SK-N-SH treated with all-trans-retinoic acid at 6 μM for 48 hours (cell line): ENCODE measurements around the gene HIPK3.

Experiments
- ATAC-seq: fragments of 200-7000 bp; cut with Tn5 transposase; 3 replicates; pipeline ENCODE4 v1.9.1; 2020; ENCODE audit warnings: mild to moderate bottlenecking, moderate library complexity
- ARNTL ChIP-seq: fragments of 450-650 bp; formaldehyde crosslinking; IDR thresholded peaks from 2 replicates; pipeline ENCODE4 v1.5.0; 2020; ENCODE audit warnings: low read depth, mild to moderate bottlenecking, moderate library complexity, borderline replicate concordance
- BACH2 ChIP-seq: fragments of 250-450 bp; sonication (Bioruptor Pico); IDR thresholded peaks from 2 replicates; pipeline ENCODE4 v1.9.0; 2021; ENCODE audit warnings: mild to moderate bottlenecking, borderline replicate concordance
- CSDC2 ChIP-seq: fragments of 250-450 bp; sonication (Bioruptor Pico); IDR thresholded peaks from 2 replicates; pipeline ENCODE4 v1.5.0; 2020; ENCODE audit warnings: mild to moderate bottlenecking, moderate library complexity
- GLIS3 ChIP-seq: fragments of 250-450 bp; sonication (Bioruptor Pico); IDR thresholded peaks from 2 replicates; pipeline ENCODE4 v1.5.0; 2020; ENCODE audit warnings: mild to moderate bottlenecking, moderate library complexity
- OSR1 ChIP-seq: fragments of 250-450 bp; sonication (Bioruptor Pico); IDR thresholded peaks from 2 replicates; pipeline ENCODE4 v1.8.0; 2022; ENCODE audit warnings: moderate library complexity, mild to moderate bottlenecking, inconsistent platforms
- PPARA ChIP-seq: fragments of 250-450 bp; sonication (Bioruptor Pico); IDR thresholded peaks from 2 replicates; pipeline ENCODE4 v1.5.0; 2020; ENCODE audit warnings: mild to moderate bottlenecking, borderline replicate concordance
- RARB ChIP-seq: fragments of 250-450 bp; sonication (Bioruptor Pico); IDR thresholded peaks from 2 replicates; pipeline ENCODE4 v1.8.0; 2021; ENCODE audit warnings: mild to moderate bottlenecking, moderate library complexity
- SNAI2 ChIP-seq: fragments of 250-450 bp; sonication (Bioruptor Pico); IDR thresholded peaks from 2 replicates; pipeline ENCODE4 v1.5.0; 2020; ENCODE audit warnings: mild to moderate bottlenecking, moderate library complexity
- TOX ChIP-seq: fragments of 250-450 bp; sonication (Bioruptor Pico); IDR thresholded peaks from 2 replicates; pipeline ENCODE4 v1.8.0; 2021; ENCODE audit warnings: mild to moderate bottlenecking, moderate library complexity, borderline replicate concordance
- ZFP3 ChIP-seq: fragments of 250-450 bp; sonication (Bioruptor Pico); IDR thresholded peaks from 2 replicates; pipeline ENCODE4 v1.5.0; 2020; ENCODE audit warnings: mild to moderate bottlenecking, moderate library complexity
- ZFP30 ChIP-seq: fragments of 450-650 bp; formaldehyde crosslinking; IDR thresholded peaks from 2 replicates; pipeline ENCODE4 v1.5.0; 2022; ENCODE audit warnings: mild to moderate bottlenecking, moderate library complexity
- ZNF565 ChIP-seq: fragments of 450-650 bp; formaldehyde crosslinking; conservative IDR thresholded peaks from 2 replicates; pipeline ENCODE4 v1.5.0; 2020; ENCODE audit warnings: low read depth, mild to moderate bottlenecking, moderate library complexity
- ZNF70 ChIP-seq: fragments of 450-650 bp; formaldehyde crosslinking; IDR thresholded peaks from 2 replicates; pipeline ENCODE4 v1.5.0; 2020; ENCODE audit warnings: mild to moderate bottlenecking, moderate library complexity
- ZNF8 ChIP-seq: fragments of 450-650 bp; formaldehyde crosslinking; IDR thresholded peaks from 2 replicates; pipeline ENCODE4 v1.5.0; 2020; ENCODE audit warnings: mild to moderate bottlenecking, moderate library complexity
- TF ChIP-seq, protein P1 (sequence below): fragments of 250-450 bp; sonication (Bioruptor Pico); IDR thresholded peaks from 2 replicates; pipeline ENCODE4 v1.8.0; 2020; ENCODE audit warnings: mild to moderate bottlenecking, moderate library complexity, borderline replicate concordance
- TF ChIP-seq, protein P2 (sequence below): fragments of 250-450 bp; sonication (Bioruptor Pico); IDR thresholded peaks from 2 replicates; pipeline ENCODE4 v1.8.0; 2021; ENCODE audit warnings: low read depth, mild to moderate bottlenecking, moderate library complexity, borderline replicate concordance
- TF ChIP-seq, protein P3 (sequence below): fragments of 250-450 bp; sonication (Bioruptor Pico); IDR thresholded peaks from 2 replicates; pipeline ENCODE4 v1.5.1; 2020; ENCODE audit warnings: low read depth, mild to moderate bottlenecking, moderate library complexity
- TF ChIP-seq, protein P4 (sequence below): fragments of 250-450 bp; sonication (Bioruptor Pico); IDR thresholded peaks from 2 replicates; pipeline ENCODE4 v1.5.1; 2021; ENCODE audit warnings: mild to moderate bottlenecking, moderate library complexity

HIPK3 gene

DNA sequence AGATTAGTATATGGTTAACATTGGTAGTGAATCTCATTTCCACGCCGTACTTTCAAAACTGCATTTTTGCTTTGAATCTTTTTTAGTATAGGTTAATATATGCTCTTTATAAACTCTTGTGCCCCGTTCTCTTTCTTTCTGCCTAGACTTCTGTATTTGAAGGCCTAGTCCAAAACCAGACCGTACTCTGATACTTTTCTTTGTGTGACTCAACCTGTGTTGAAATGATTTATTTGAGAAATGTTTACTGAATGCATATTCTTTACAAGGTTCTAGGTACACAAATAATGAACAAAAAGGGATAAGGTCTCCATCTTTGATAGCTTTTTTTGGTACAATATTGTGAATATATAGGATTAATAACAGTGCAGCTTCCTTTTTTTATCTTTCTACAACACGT, 68.3 kb downstream of the HIPK3 start (continued):
- TF ChIP-seq PPARA (CRISPR knock-in tag) (no peak), ZNF565 (no peak), ZNF70 (CRISPR knock-in tag) (no peak), ZFP3 (CRISPR knock-in tag) (no peak)

DNA sequence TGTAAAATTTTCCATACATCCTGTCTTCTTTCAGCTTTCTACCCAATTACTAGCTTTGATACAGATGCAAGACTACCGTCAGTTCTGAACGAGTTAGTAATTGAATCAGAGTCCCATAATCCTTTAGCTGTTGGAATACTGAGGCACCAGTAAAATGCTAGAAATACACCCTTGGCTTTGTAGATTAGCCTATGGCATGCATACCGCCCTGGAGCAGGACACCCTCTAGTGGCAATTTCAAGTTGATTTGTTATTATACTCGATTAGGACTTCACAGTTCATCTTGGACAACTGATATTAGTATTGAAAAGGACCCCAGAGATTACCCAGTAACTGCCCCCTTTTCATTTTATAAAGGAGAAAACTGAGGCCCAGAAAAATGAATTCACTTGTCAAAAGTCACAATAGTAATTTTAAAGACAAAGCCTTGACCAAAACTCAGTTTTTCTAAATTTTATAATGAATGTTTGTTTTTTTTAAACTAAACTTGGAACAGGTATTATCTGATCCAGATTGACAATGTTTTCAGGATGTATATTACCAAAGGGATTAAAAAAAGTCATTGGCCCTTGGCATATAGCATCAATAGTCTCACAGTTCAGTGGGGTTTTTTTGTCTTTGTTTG, 72.6 kb downstream of the HIPK3 start:
- no peak for TF ChIP-seq ZNF565
- TF ChIP-seq ARNTL (CRISPR knock-in tag): no peak
- no peak for TF ChIP-seq ZFP3 (CRISPR knock-in tag)
- TF ChIP-seq, protein P1, sequence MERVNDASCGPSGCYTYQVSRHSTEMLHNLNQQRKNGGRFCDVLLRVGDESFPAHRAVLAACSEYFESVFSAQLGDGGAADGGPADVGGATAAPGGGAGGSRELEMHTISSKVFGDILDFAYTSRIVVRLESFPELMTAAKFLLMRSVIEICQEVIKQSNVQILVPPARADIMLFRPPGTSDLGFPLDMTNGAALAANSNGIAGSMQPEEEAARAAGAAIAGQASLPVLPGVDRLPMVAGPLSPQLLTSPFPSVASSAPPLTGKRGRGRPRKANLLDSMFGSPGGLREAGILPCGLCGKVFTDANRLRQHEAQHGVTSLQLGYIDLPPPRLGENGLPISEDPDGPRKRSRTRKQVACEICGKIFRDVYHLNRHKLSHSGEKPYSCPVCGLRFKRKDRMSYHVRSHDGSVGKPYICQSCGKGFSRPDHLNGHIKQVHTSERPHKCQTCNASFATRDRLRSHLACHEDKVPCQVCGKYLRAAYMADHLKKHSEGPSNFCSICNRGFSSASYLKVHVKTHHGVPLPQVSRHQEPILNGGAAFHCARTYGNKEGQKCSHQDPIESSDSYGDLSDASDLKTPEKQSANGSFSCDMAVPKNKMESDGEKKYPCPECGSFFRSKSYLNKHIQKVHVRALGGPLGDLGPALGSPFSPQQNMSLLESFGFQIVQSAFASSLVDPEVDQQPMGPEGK (CRISPR knock-in tag): no peak
- TF ChIP-seq BACH2 (CRISPR knock-in tag): no peak
- no peak for TF ChIP-seq OSR1 (CRISPR knock-in tag)
- TF ChIP-seq ZNF8: no peak
- TF ChIP-seq, protein P2, sequence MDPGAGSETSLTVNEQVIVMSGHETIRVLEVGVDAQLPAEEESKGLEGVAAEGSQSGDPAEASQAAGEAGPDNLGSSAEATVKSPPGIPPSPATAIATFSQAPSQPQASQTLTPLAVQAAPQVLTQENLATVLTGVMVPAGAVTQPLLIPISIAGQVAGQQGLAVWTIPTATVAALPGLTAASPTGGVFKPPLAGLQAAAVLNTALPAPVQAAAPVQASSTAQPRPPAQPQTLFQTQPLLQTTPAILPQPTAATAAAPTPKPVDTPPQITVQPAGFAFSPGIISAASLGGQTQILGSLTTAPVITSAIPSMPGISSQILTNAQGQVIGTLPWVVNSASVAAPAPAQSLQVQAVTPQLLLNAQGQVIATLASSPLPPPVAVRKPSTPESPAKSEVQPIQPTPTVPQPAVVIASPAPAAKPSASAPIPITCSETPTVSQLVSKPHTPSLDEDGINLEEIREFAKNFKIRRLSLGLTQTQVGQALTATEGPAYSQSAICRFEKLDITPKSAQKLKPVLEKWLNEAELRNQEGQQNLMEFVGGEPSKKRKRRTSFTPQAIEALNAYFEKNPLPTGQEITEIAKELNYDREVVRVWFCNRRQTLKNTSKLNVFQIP: no peak
- TF ChIP-seq, protein P3, sequence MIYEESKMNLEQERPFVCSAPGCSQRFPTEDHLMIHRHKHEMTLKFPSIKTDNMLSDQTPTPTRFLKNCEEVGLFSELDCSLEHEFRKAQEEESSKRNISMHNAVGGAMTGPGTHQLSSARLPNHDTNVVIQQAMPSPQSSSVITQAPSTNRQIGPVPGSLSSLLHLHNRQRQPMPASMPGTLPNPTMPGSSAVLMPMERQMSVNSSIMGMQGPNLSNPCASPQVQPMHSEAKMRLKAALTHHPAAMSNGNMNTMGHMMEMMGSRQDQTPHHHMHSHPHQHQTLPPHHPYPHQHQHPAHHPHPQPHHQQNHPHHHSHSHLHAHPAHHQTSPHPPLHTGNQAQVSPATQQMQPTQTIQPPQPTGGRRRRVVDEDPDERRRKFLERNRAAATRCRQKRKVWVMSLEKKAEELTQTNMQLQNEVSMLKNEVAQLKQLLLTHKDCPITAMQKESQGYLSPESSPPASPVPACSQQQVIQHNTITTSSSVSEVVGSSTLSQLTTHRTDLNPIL: no peak
- no peak for TF ChIP-seq RARB
- ATAC-seq: peak; percentile 92

DNA sequence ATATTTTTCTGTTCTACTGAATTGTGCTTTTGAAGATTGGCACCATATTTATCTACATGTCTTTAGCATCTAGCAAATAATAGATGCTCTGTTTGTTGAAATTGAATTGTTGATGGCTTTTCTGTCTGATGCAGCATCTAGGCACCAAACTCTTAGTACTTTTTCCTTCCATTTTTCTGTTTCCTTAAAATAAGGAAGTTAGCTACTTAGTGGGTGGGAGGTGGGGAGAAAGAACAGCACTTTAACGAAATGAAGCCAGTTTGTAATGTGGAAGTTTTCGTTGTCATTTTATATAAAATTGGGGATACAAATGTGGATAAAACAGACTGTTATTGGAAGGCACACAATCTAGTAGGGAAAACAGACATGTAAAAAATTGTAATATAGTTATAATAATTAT, 76.6 kb downstream of the HIPK3 start:
- TF ChIP-seq ZNF70 (CRISPR knock-in tag) (no peak), TOX (CRISPR knock-in tag) (no peak), CSDC2 (CRISPR knock-in tag) (no peak)
- TF ChIP-seq, protein P1 (CRISPR knock-in tag): no peak
- no peak for ATAC-seq

DNA sequence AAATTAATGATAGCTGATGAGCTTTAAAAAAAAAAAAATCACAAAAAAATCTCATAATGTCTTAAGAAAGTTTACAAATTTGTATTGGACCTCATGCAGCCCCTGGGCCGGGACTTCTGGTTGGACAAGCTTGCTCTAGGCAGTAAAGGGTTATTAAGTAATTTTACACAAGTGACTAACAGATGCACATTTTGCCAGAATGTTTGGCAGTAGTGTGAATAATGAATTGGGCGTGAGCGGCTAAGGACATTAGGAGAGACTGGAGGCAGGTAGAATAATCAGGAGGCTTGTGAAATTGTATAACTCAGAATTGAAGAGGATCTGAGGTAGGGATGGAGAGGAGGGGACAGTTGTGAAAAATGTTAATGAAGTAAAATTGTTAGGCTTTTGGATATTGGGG, 77.4 kb downstream of the HIPK3 start:
- TF ChIP-seq, protein P3: no peak
- no peak for TF ChIP-seq SNAI2 (CRISPR knock-in tag)
- no peak for TF ChIP-seq ZFP30 (CRISPR knock-in tag)
- TF ChIP-seq ARNTL (CRISPR knock-in tag): no peak
- TF ChIP-seq, all 23 proteins: peak for 0
- no peak for ATAC-seq

DNA sequence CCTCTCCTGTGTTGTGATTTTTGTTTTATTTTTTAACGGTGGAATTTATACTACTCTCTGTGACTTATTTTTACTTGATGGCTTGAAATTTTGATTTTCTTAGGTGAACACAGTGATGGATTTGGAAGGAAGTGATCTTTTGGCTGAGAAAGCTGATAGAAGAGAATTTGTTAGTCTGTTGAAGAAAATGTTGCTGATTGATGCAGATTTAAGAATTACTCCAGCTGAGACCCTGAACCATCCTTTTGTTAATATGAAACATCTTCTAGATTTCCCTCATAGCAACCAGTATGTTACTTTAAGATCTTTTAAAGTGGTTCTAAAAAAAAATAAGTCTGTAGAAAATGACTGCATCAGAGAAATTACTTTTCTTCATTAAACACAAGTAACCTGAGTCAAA, 82.1 kb downstream of the HIPK3 start:
- no peak for ATAC-seq
- TF ChIP-seq, protein P2: no peak
- TF ChIP-seq, protein P3: no peak
- TF ChIP-seq CSDC2 (CRISPR knock-in tag): no peak
- TF ChIP-seq ZNF8: no peak
- no peak for TF ChIP-seq ZFP30 (CRISPR knock-in tag)
- TF ChIP-seq, protein P1 (CRISPR knock-in tag): no peak
- no peak for TF ChIP-seq RARB
- no peak for TF ChIP-seq PPARA (CRISPR knock-in tag)
- no peak for TF ChIP-seq ZNF565
- TF ChIP-seq, protein P4, sequence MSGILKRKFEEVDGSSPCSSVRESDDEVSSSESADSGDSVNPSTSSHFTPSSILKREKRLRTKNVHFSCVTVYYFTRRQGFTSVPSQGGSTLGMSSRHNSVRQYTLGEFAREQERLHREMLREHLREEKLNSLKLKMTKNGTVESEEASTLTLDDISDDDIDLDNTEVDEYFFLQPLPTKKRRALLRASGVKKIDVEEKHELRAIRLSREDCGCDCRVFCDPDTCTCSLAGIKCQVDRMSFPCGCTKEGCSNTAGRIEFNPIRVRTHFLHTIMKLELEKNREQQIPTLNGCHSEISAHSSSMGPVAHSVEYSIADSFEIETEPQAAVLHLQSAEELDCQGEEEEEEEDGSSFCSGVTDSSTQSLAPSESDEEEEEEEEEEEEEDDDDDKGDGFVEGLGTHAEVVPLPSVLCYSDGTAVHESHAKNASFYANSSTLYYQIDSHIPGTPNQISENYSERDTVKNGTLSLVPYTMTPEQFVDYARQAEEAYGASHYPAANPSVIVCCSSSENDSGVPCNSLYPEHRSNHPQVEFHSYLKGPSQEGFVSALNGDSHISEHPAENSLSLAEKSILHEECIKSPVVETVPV: no peak
- no peak for TF ChIP-seq GLIS3
